NCI-H2196 (cell line): ENCODE measurements around the gene STEAP4.

ENCODE experiments used
- DNase-seq: peaks from one replicate; lab custom pipeline; 2025; ENCODE audit not compliant: unreplicated experiment; lab: John Stamatoyannopoulos, UW

Gene STEAP4

DNA sequence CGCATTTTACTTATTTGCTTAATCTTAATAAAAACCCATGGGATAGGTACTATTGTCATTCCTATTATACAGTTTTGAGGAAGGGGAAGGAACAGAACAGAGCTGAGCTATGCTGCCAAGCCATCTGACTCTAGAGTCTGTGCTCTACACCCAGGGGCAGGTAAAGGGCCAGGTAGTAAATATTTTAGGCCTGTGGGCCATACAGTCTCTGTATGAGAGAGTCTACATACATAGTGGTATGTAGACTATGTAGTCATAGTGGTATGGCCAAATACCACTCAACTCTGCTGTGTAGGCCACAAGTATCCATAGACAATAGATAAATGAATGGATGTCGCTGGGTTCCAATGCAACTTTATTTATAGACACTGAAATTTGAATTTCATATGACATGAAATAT lies 83.4 kb downstream of the STEAP4 start:
- DNase-seq, result no peak
